NCI-H345 treated with DMSO at 0.1 percent for 48 hours (cell line): ENCODE measurements around the gene KCNMB4.

Source experiments
- DNase-seq: peaks from one replicate; lab custom pipeline; 2025; ENCODE audit not compliant: unreplicated experiment; lab: John Stamatoyannopoulos, UW

The KCNMB4 gene

DNA sequence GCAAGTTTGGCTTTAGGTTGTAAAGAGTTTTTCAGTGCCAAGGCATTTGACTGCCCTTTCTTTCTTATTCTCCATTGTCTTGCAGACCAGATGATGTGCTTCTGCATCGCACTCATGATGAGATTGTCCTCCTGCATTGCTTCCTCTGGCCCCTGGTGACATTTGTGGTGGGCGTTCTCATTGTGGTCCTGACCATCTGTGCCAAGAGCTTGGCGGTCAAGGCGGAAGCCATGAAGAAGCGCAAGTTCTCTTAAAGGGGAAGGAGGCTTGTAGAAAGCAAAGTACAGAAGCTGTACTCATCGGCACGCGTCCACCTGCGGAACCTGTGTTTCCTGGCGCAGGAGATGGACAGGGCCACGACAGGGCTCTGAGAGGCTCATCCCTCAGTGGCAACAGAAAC is 64.3 kb downstream of the KCNMB4 start:
- DNase-seq, result no peak

GRCh38 chr12:70436836-70437235 is 70.7 kb downstream of the KCNMB4 start:
- no peak for DNase-seq

GRCh38 chr12:70443062-70443673 is 77.1 kb downstream of the KCNMB4 start:
- DNase-seq, result no peak

DNA sequence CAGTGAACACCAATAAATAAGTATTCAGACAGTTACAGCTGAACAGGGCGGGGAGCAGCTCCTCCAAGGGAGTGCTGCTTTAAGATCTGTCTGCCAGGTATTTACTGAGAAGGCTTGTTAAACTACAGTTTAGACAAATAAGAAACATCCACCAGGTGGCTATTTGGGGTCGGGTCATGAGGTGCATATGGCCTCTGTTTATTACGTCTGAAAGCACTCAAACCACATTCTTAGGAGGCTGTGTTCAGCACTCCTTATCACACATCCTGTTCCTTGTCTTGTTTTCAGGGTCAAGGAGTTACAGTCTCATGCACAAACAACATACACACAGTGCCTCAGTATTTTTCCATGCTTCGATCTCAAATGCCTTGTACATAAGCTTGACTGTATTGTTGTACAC is 78.8 kb downstream of the KCNMB4 start:
- DNase-seq, result no peak

GRCh38 chr12:70448371-70448770 is 82.3 kb downstream of the KCNMB4 start:
- no peak for DNase-seq

DNA sequence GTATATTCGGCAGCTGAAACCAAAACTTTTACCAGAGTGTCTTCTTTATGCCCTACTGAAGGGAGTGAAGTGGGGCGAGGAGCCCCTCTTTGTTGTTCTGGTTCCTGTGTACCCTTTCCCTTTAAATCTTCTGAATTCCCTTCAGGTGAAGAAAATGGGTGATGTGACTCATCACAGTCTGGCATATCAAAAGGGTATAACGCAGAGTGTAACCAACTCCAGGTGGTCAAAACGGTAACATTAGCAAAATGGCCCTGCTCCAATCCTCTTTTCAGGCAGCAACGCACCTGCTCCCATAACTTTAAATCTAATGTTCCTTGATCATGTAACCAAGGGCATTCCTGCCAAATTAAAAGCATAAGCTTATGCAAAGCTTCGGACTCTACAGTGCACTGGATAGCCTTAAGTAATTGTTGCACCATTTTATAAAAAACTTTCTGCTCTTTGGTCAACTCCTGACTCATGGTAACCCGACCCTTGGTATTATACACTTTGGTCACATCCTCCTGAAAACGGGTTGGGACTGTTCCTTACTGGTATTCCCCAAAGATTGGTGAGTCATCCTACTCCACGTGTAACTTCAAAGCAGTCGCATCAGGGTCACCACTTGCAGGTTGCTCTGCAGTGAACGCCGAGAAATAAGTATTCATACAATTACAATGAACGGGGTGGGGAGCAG is 83.1 kb downstream of the KCNMB4 start:
- no peak for DNase-seq

DNA sequence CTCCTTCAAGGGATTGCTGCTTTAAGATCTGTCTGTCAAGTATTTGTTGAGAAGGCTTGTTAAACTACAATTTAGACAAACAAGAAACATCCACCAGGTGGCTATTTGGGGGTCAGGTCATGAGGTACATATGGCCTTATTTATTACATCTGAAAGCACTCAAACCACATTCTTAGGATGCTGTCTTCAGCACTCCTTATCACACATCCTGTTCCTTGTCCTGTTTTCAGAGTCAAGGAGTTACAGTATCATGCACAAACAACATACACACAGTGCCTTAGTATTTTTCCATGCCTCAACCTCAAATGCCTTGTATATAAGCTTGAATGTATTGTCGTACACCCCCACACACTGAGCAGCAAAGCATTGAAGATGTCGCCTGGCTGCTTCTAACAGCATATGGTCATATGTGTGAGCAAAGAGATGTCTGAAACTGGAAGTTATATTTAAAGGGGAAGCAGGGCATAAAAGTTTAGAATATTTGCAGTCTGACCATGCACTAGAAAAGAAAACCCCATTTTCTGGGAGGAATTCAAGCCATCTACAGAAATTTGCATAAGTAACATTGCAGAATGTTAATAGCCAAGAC is 83.8 kb downstream of the KCNMB4 start:
- DNase-seq, result no peak

DNA sequence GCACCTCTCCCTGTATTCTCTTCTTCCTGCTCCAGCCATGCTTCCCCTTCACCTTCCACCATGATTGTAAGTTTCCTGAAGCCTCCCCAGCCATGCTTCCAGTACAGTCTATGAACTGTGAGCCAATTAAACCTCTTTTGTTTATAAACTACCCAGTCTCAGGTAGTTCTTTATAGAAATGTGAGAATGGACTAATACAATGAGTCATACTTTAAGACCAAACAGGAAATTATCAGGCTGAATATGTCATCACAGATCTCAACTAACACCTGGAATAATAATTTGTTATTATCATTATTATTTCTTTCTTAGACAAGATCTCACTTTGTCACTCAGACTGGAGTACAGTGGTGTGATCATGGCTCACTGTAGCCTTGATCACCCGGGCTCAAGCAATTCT is 85.4 kb downstream of the KCNMB4 start:
- no peak for DNase-seq

DNA sequence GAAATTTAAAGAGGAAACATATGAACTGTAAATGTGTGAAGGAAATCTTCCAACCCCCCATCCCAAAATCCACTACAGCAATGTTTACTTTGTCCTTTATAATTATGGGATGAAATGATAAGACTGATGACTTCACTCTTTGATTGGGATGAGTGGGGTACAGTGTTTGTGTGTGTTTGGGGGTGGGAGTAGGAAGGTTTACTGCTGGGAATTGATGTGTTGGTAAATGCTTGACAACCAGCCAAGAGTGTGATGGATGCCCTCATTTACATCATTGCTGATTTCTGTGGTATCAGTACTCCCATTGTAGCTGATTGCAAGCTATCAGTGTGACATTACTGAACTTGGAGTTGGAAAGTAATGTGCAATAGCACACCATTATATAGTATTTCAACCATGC is 90.9 kb downstream of the KCNMB4 start:
- DNase-seq, result no peak

GRCh38 chr12:70459786-70460185 is 93.7 kb downstream of the KCNMB4 start:
- DNase-seq, result no peak

- DNase-seq, result no peak
Measured at GRCh38 chr12:70463997-70464396, 97.9 kb downstream of the KCNMB4 start.

- no peak for DNase-seq
Measured at GRCh38 chr12:70466753-70467152, 100.7 kb downstream of the KCNMB4 start.

GRCh38 chr12:70467476-70467875 is 101.4 kb downstream of the KCNMB4 start:
- DNase-seq, result no peak

DNA sequence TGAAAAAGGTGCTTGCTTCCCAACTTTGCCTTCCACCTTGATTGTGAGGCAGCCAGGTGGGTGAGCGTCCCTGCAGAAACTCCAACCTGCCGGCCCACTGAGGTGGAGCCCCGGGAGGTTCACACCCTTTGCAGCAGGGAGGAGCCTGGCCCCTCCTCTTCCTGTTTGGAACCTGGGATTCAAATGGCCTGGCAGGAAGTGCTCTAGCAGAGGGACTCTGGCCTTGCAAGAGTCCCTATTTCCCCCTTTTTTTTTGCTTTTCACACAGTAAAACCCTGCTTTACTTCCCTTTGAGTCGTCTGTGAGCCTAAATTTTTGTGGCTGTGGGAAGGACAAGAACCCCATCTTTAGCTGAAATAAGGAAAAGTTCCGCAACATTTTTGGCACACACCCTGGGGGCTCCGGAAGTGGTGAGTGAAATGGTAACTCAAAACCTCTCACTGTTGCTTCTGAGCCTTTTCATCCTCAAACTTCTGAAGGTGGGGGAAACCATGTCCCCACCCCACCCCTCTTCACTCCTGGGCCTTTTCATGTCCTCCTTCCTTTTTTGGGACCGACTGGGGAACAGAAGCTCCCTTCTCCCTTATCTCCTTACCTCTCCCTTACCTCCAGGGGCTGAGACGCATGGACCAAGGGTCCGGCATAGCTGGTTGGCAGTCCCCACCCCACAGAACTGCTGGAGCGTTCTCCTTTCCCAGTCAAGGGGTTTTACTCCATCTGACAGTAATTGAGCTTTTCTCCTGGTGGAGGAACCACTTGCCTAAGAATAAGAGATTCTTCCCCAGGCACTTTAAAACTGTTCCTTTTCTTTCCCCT is 102.0 kb downstream of the KCNMB4 start:
- no peak for DNase-seq

- DNase-seq, result no peak
Measured at GRCh38 chr12:70468741-70469140, 102.7 kb downstream of the KCNMB4 start.

DNA sequence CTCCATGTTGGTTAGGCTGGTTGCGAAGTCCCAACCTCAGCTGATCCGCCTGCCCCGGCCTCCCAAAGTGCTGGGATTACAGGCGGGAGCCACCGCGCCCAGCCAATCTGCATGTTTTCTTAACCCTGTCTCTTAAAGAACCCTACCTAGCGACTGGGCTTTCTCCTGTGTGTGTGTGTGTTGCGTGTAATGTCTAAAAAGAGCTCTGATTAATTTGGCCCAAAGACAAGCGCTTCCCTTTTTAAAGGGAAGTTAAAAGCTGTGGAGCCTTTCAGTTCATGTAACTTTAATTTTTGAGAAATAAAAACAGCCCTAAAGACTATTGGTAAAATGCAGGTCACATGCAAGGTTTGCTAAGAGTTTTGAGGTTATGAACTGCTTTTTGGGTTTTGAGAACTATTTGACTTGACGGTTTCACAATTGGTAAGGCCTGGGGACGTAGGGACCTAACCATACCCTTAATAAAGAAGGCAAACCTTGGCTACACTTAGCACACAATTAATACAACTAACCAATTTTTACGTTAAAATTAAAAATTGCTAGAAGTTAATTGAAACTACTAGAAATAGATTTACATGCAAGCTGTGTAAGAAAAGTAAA is 103.2 kb downstream of the KCNMB4 start:
- DNase-seq, result no peak

DNA sequence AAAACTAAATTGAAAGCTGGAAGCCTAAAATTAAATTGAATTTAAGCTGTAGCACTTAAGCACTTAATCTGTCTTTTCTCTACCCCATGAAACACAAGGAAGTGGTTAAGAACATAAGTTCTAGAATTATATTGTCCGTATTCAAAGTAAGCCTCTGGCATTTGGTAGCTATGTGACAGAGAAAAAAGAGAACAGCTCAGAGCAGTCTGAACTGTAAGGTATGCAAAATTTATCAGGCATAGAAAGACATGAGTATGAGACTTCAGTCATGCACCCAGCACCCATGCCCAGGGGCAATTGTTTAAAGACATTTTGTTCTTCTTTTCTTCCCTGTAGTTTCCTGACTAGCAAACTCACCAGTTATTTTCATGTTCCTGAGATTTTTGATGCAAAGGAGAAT is 116.7 kb downstream of the KCNMB4 start:
- DNase-seq, result no peak
